Esophagus muscularis mucosa (tissue), 4 donors: Measurements from ENCODE around the gene LRRC45. TPM values are rescaled to one million over a fixed set of nuclear protein-coding genes. Genes with fewer than 3 reads are reported as not detected.

Experiments
- DNase-seq: peaks from one replicate; pipeline ENCODE4 v3.0.0-alpha.2; 2017; ENCODE audit errors: extremely low spot score
- H3K27ac ChIP-seq, 4 donors: fragments of 200-600 bp; sonication (generic); replicated peaks in 1 of 4; 1 replicate in 3 of 4; 2 replicates in 1 of 4; pipeline ENCODE4 v1.5.1; 2016 to 2019; ENCODE audit warnings: mild to moderate bottlenecking in 1 of 4
- H3K27me3 ChIP-seq, 4 donors: fragments of 200-600 bp; sonication (generic); one replicate each; pipeline versions ENCODE4 v1.5.1 to v1.6.0; 2016 to 2019
- H3K36me3 ChIP-seq, 4 donors: fragments of 200-600 bp; sonication (generic); one replicate each; pipeline ENCODE4 v1.5.1; 2016 to 2019
- H3K4me1 ChIP-seq, 4 donors: fragments of 200-600 bp; sonication (generic); one replicate each; pipeline ENCODE4 v1.5.1; 2016 to 2019
- H3K4me3 ChIP-seq, 4 donors: fragments of 200-600 bp; sonication (generic); 1 replicate in 2 of 4; 2 replicates in 2 of 4; pipeline ENCODE4 v1.5.1; 2016 to 2019; ENCODE audit warnings: mild to moderate bottlenecking in 4 of 4, moderate library complexity in 1 of 4
- H3K9me3 ChIP-seq, 4 donors: fragments of 200-600 bp; sonication (generic); 1 replicate in 3 of 4; 2 replicates in 1 of 4; pipeline ENCODE4 v1.5.1; 2016 to 2019
- CTCF ChIP-seq, 3 experiments: fragments of 200-600 bp in 2 of 3; fragments of 450-650 bp in 1 of 3; sonication (generic) in 2 of 3; IDR thresholded peaks; one replicate each; pipeline ENCODE4 v1.5.1; 2017 to 2019; ENCODE audit warnings: antibody characterized with exemption in 3 of 3, mild to moderate bottlenecking in 2 of 3, moderate library complexity in 1 of 3
- EP300 ChIP-seq: sonication (generic); formaldehyde crosslinking; IDR thresholded peaks from one replicate; pipeline ENCODE4 v1.6.1; 2017; ENCODE audit warnings: antibody characterized with exemption
- POLR2A ChIP-seq: fragments of 450-650 bp; IDR thresholded peaks from one replicate; pipeline ENCODE4 v1.6.1; 2017; ENCODE audit warnings: antibody characterized with exemption, moderate library complexity, mild to moderate bottlenecking, low read depth
- POLR2AphosphoS5 ChIP-seq, 2 donors: sonication (generic); formaldehyde crosslinking; IDR thresholded peaks; one replicate each; pipeline ENCODE4 v1.6.1; 2017; ENCODE audit warnings: antibody characterized with exemption in 2 of 2
- WGBS: methylation state at CpG from one replicate; pipeline ENCODE4 v1.1.5; 2018; 5-methylcytosine and 5-hydroxymethylcytosine counted together
- intact Hi-C: fragments of 100-400 bp; cut with DNase I; formaldehyde crosslinking; loops from one replicate; pipeline ENCODE4 v1.15.1; 2023
- total RNA-seq, 4 donors: library from RNA; depleted of rRNA; stranded (reverse); fragments of >200 nt; gene quantifications; one replicate each; pipeline versions ENCODE4 v1.1.0 to v1.2.1, GENCODE V29; 2016

Gene LRRC45
- total RNA-seq, 4 donors from 2014 or later = 6.6 to 15.8 (median 11.5) TPM

GRCh38 chr17:82005701-82006348, 17.3 kb upstream of the LRRC45 start:
- peaks cover 28 to 43% (median 38%) of the 10 kb centered on the region in 4 donors for H3K4me1 ChIP-seq
- 84% methylated on average over 29 of the region's 30 CpGs for WGBS
- intact Hi-C loops = no loop called here

GRCh38 chr17:82006468-82007227, 16.5 kb upstream of the LRRC45 start:
- Histone ChIP-seq H3K36me3 (peaks cover 0 to 26% (median 15%) of the 10 kb centered on the region in 4 donors), H3K27ac (no peak overlapping the region), H3K9me3 (no peaks in the 10 kb centered on the region), H3K27me3 (no peaks in the 10 kb centered on the region), H3K4me3 (no peak overlapping the region), H3K4me1 (peaks cover 28 to 43% (median 38%) of the 10 kb centered on the region in 4 donors)
- 51% methylated on average over 13 of the region's 24 CpGs for whole genome bisulfite sequencing
- DNase-seq = no peak
- TF ChIP-seq EP300 (no peak), POLR2A (no peak), CTCF (IDR thresholded peaks at IDR 0.05) (no peak)
- intact Hi-C loops = no loop called here

More at GRCh38 chr17:82005701-82006348, 17.3 kb upstream of the LRRC45 start:
- H3K4me3 ChIP-seq = no peak overlapping the region
- peaks cover 0 to 21% (median 11%) of the 10 kb centered on the region in 4 donors for H3K36me3 ChIP-seq
- TF ChIP-seq CTCF (IDR thresholded peaks at IDR 0.05) (no peak), POLR2A (no peak), EP300 (no peak), POLR2AphosphoS5 (IDR thresholded peaks at IDR 0.05) (no peak)
- no peaks in the 10 kb centered on the region for H3K27me3 ChIP-seq
- no peak for DNase-seq
- H3K27ac ChIP-seq = no peak overlapping the region
- H3K9me3 ChIP-seq = no peaks in the 10 kb centered on the region

GRCh38 chr17:82007228-82007494, 15.9 kb upstream of the LRRC45 start:
- H3K4me1 ChIP-seq = peaks cover 28 to 43% (median 38%) of the 10 kb centered on the region in 4 donors
- DNase-seq = no peak
- no peaks in the 10 kb centered on the region for H3K27me3 ChIP-seq
- H3K4me3 ChIP-seq = no peak overlapping the region
- 91% methylated on average over 6 of the region's 6 CpGs for WGBS
- no peak overlapping the region for H3K27ac ChIP-seq
- intact Hi-C loops = no loop called here
- H3K36me3 ChIP-seq = peaks cover 0 to 31% (median 17%) of the 10 kb centered on the region in 4 donors
- no peaks in the 10 kb centered on the region for H3K9me3 ChIP-seq
- TF ChIP-seq POLR2A = no peak
- no peak for TF ChIP-seq CTCF (IDR thresholded peaks at IDR 0.05)
- no peak for TF ChIP-seq EP300
- no peak for TF ChIP-seq POLR2AphosphoS5 (IDR thresholded peaks at IDR 0.05)

GRCh38 chr17:82007495-82008257, 15.4 kb upstream of the LRRC45 start:
- intact Hi-C loops = no loop called here
- DNase-seq = no peak
- 96% methylated on average over 14 of the region's 30 CpGs for whole genome bisulfite sequencing
- TF ChIP-seq EP300 (no peak), POLR2A (no peak), CTCF (IDR thresholded peaks at IDR 0.05) (no peak), POLR2AphosphoS5 (IDR thresholded peaks at IDR 0.05) (no peak)
- H3K36me3 ChIP-seq = peaks cover 0 to 36% (median 20%) of the 10 kb centered on the region in 4 donors
- H3K9me3 ChIP-seq = no peaks in the 10 kb centered on the region
- H3K4me3 ChIP-seq = no peak overlapping the region
- no peaks in the 10 kb centered on the region for H3K27me3 ChIP-seq
- peaks cover 27 to 43% (median 38%) of the 10 kb centered on the region in 4 donors for H3K4me1 ChIP-seq
- no peak overlapping the region for H3K27ac ChIP-seq
